HepG2 (cell line): ENCODE results near the gene EXOC7. TPM values are rescaled to one million over a fixed set of nuclear protein-coding genes. Genes with fewer than 3 reads are reported as not detected.

Experiments used
- DR1 ChIP-seq: sonication (generic); formaldehyde crosslinking; IDR thresholded peaks from 2 replicates; pipeline ENCODE4 v1.8.0; 2021; ENCODE audit warnings: mild to moderate bottlenecking, missing genetic modification reagents, inconsistent platforms
- EEA1 ChIP-seq: sonication (generic); formaldehyde crosslinking; IDR thresholded peaks from 2 replicates; pipeline ENCODE4 v1.5.1; 2020; ENCODE audit warnings: mild to moderate bottlenecking, missing genetic modification reagents, borderline replicate concordance
- FOSL1 ChIP-seq: sonication (generic); formaldehyde crosslinking; IDR thresholded peaks from 2 replicates; pipeline ENCODE4 v1.9.0; 2021; ENCODE audit warnings: missing genetic modification reagents, borderline replicate concordance
- FOXJ3 ChIP-seq: sonication (generic); formaldehyde crosslinking; IDR thresholded peaks from 2 replicates; pipeline ENCODE4 v1.4.0; 2020; ENCODE audit warnings: missing genetic modification reagents, mild to moderate bottlenecking, borderline replicate concordance
- NFIB ChIP-seq: sonication (generic); formaldehyde crosslinking; IDR thresholded peaks from 2 replicates; pipeline ENCODE4 v1.9.0; 2021; ENCODE audit warnings: missing genetic modification reagents, mild to moderate bottlenecking, borderline replicate concordance
- NONO ChIP-seq, 2 experiments: fragments of 450-650 bp in 1 of 2; sonication (generic) in 1 of 2; formaldehyde crosslinking in 1 of 2; IDR thresholded peaks in 1 of 2; conservative IDR thresholded peaks in 1 of 2; 2 replicates each; pipeline versions ENCODE4 v1.6.1 to v1.8.0; 2017 to 2022; ENCODE audit warnings: mild to moderate bottlenecking in 1 of 2, missing genetic modification reagents in 1 of 2, moderate library complexity in 1 of 2
- PTBP1 ChIP-seq: fragments of 200-400 bp; formaldehyde crosslinking; IDR thresholded peaks from 2 replicates; pipeline ENCODE4 v1.6.1; 2018; ENCODE audit warnings: low read length, low read depth; ENCODE audit not compliant: poor library complexity, severe bottlenecking
- RCOR2 ChIP-seq: IDR thresholded peaks from 2 replicates; pipeline ENCODE4 v1.6.1; 2016; ENCODE audit warnings: missing biosample characterization, missing genetic modification reagents
- SKI ChIP-seq: fragments of 450-650 bp; IDR thresholded peaks from one replicate; pipeline ENCODE4 v1.6.1; 2018; ENCODE audit warnings: mild to moderate bottlenecking; ENCODE audit not compliant: partially characterized antibody
- SMAD3 ChIP-seq: sonication (generic); formaldehyde crosslinking; IDR thresholded peaks from 2 replicates; pipeline ENCODE4 v1.4.0; 2020; ENCODE audit warnings: missing genetic modification reagents
- TBP ChIP-seq: sonication (generic); formaldehyde crosslinking; IDR thresholded peaks from 2 replicates; pipeline ENCODE4 v1.5.0; 2020; ENCODE audit warnings: missing genetic modification reagents
- ZBTB7A ChIP-seq: sonication (generic); formaldehyde crosslinking; IDR thresholded peaks from 2 replicates; pipeline ENCODE4 v1.8.0; 2022; ENCODE audit warnings: mild to moderate bottlenecking, missing genetic modification reagents
- ZNF10 ChIP-seq: sonication (generic); formaldehyde crosslinking; IDR thresholded peaks from 2 replicates; pipeline ENCODE4 v1.4.0; 2020; ENCODE audit warnings: mild to moderate bottlenecking, low read depth, missing genetic modification reagents, borderline replicate concordance
- ZNF17 ChIP-seq: sonication (generic); formaldehyde crosslinking; IDR thresholded peaks from 2 replicates; pipeline ENCODE4 v1.5.0; 2020; ENCODE audit warnings: mild to moderate bottlenecking, missing genetic modification reagents
- ZNF205 ChIP-seq: IDR thresholded peaks from 2 replicates; pipeline ENCODE4 v1.6.1; 2018; ENCODE audit warnings: missing biosample characterization, missing genetic modification reagents
- ZNF256 ChIP-seq: sonication (generic); formaldehyde crosslinking; conservative IDR thresholded peaks from 2 replicates; pipeline ENCODE4 v1.4.0; 2020; ENCODE audit warnings: missing genetic modification reagents
- ZNF34 ChIP-seq: sonication (generic); formaldehyde crosslinking; IDR thresholded peaks from 2 replicates; pipeline ENCODE4 v1.4.0; 2020; ENCODE audit warnings: mild to moderate bottlenecking, missing genetic modification reagents, borderline replicate concordance
- ZNF468 ChIP-seq: sonication (generic); formaldehyde crosslinking; IDR thresholded peaks from 2 replicates; pipeline ENCODE4 v1.8.0; 2022; ENCODE audit warnings: mild to moderate bottlenecking, moderate library complexity, missing genetic modification reagents
- ZNF564 ChIP-seq: sonication (generic); formaldehyde crosslinking; IDR thresholded peaks from 2 replicates; pipeline ENCODE4 v1.8.1; 2023; ENCODE audit warnings: mild to moderate bottlenecking, missing genetic modification reagents
- ZNF660 ChIP-seq: sonication (generic); formaldehyde crosslinking; IDR thresholded peaks from 2 replicates; pipeline ENCODE4 v1.5.1; 2020; ENCODE audit warnings: mild to moderate bottlenecking, low read depth, missing genetic modification reagents, borderline replicate concordance
- ZNF775 ChIP-seq: sonication (generic); formaldehyde crosslinking; IDR thresholded peaks from 2 replicates; pipeline ENCODE4 v1.4.0; 2020; ENCODE audit warnings: missing genetic modification reagents, mild to moderate bottlenecking, moderate library complexity, borderline replicate concordance
- polyA plus RNA-seq, 8 experiments: library from polyadenylated mRNA; depleted of rRNA in 3 of 8; stranded (reverse) in 7 of 8; unstranded in 1 of 8; fragments of >200 nt; fragmentation: Illumina TruSeq in 4 of 8; extraction: Trizol in 4 of 8; gene quantifications; 2 replicates each; pipeline versions ENCODE4 v1.2.1 to v1.2.3, GENCODE V29; 2011 to 2016; ENCODE audit warnings: low read depth in 4 of 8, missing spikeins in 1 of 8, mixed read lengths in 1 of 8; ENCODE audit not compliant: insufficient read depth in 1 of 8
- total RNA-seq, 5 experiments: library from RNA; depleted of rRNA; stranded (reverse); fragments of >200 nt; fragmentation: Illumina TruSeq; extraction: Trizol; gene quantifications; 2 replicates each; pipeline ENCODE4 v1.2.3, GENCODE V29; 2016; ENCODE audit warnings: low read depth in 1 of 5
- TF ChIP-seq, protein P1 (sequence below): sonication (generic); formaldehyde crosslinking; IDR thresholded peaks from 2 replicates; pipeline ENCODE4 v1.4.0; 2020; ENCODE audit warnings: missing genetic modification reagents
- TF ChIP-seq, protein P2 (sequence below): sonication (generic); formaldehyde crosslinking; IDR thresholded peaks from 2 replicates; pipeline ENCODE4 v1.4.0; 2020; ENCODE audit warnings: mild to moderate bottlenecking, missing genetic modification reagents

Gene EXOC7
- total and polyA plus RNA-seq, 2 of the 13 experiments (the other 11 are each of a cell fraction or from before 2014, with no cell fraction given): 86.9 to 116 TPM

DNA sequence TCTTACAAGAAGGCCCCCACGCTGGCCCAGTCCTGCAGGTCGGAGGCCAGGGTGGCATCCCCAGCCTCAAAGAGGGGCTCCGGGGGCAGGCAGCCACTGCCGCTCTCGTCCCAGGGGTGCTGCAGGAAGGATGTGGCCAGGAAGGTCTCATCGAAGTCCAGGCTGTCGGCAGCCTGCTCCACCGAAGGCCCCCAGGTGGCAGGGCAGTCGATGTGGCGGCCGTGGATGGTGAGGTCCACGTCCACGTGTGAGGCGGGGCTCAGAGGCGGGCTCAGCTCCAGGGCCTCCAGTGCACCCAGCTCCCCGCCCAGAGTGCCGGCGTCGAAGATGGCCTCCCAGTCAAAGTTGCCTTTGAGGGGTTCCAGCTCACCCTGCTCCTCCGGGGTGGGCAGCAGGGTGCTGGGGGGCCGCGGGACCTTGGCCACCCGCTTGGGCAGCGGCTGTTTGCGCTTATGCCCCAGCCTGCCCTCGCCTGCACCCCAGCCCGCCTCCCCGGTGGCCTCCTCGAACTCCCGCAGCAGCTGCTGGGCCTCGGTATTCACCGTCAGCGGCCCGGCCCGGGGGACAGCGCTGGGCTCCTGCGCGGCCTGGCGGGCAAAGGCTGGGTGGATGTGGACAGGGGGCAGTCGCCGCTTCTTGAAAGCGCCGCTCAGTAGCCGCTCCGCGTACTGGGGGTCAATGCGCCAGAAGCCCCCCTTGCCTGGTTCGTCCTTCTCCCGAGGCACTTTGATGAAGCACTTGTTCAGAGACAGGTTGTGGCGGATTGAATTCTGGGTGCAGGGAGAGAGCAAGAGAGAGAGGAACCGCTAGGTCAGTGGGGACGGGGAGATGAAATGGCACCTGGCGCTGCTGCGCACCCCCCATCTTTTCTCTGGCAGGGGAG, 34.0 kb upstream of the EXOC7 start (continued):
- no peak for TF ChIP-seq ZNF775 (CRISPR knock-in tag)
- TF ChIP-seq ZNF256: no peak
- no peak for TF ChIP-seq FOXJ3 (CRISPR knock-in tag)
- peak; percentile 17; the same call in 1 of the 2 replicates for TF ChIP-seq ZNF564
- peak; percentile 50; the same call in 1 of the 2 replicates for TF ChIP-seq ZBTB7A (CRISPR knock-in tag)
- no peak for TF ChIP-seq ZNF17 (CRISPR knock-in tag)
- no peak for TF ChIP-seq PTBP1
- no peak for TF ChIP-seq FOSL1 (CRISPR knock-in tag)
- no peak for TF ChIP-seq SMAD3 (CRISPR knock-in tag)
- TF ChIP-seq, protein P1, sequence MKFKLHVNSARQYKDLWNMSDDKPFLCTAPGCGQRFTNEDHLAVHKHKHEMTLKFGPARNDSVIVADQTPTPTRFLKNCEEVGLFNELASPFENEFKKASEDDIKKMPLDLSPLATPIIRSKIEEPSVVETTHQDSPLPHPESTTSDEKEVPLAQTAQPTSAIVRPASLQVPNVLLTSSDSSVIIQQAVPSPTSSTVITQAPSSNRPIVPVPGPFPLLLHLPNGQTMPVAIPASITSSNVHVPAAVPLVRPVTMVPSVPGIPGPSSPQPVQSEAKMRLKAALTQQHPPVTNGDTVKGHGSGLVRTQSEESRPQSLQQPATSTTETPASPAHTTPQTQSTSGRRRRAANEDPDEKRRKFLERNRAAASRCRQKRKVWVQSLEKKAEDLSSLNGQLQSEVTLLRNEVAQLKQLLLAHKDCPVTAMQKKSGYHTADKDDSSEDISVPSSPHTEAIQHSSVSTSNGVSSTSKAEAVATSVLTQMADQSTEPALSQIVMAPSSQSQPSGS (CRISPR knock-in tag): no peak
- no peak for TF ChIP-seq ZNF660 (CRISPR knock-in tag)
- TF ChIP-seq NFIB (CRISPR knock-in tag): peak; percentile 67; the same call in 1 of the 2 replicates
- TF ChIP-seq, protein P2, sequence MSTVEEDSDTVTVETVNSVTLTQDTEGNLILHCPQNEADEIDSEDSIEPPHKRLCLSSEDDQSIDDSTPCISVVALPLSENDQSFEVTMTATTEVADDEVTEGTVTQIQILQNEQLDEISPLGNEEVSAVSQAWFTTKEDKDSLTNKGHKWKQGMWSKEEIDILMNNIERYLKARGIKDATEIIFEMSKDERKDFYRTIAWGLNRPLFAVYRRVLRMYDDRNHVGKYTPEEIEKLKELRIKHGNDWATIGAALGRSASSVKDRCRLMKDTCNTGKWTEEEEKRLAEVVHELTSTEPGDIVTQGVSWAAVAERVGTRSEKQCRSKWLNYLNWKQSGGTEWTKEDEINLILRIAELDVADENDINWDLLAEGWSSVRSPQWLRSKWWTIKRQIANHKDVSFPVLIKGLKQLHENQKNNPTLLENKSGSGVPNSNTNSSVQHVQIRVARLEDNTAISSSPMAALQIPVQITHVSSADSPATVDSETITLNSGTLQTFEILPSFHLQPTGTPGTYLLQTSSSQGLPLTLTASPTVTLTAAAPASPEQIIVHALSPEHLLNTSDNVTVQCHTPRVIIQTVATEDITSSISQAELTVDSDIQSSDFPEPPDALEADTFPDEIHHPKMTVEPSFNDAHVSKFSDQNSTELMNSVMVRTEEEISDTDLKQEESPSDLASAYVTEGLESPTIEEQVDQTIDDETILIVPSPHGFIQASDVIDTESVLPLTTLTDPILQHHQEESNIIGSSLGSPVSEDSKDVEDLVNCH (CRISPR knock-in tag): no peak
- TF ChIP-seq ZNF205 (CRISPR knock-in tag): no peak
- TF ChIP-seq EEA1 (CRISPR knock-in tag): no peak
- TF ChIP-seq DR1 (CRISPR knock-in tag): peak; percentile 26; the same call in 1 of the 2 replicates
- no peak for TF ChIP-seq TBP (CRISPR knock-in tag)
- no peak for TF ChIP-seq NONO (IDR thresholded peaks at IDR 0.05)
- TF ChIP-seq NONO (CRISPR knock-in tag; conservative IDR thresholded peaks at IDR 0.05): 0 out of 2 replicates have a peak, but pooled peaks have one; percentile 6
- TF ChIP-seq ZNF468 (CRISPR knock-in tag): 0 out of 2 replicates have a peak, but pooled peaks have one; percentile 41
- no peak for TF ChIP-seq ZNF10 (CRISPR knock-in tag)
- TF ChIP-seq RCOR2: no peak
- 0 out of 2 replicates have a peak, but pooled peaks have one; percentile 1 for TF ChIP-seq ZNF34
- no peak for TF ChIP-seq SKI
- TF ChIP-seq, all 625 proteins: peak for 33
